HG03108 (cell line): ENCODE data around the gene TSC22D3.

ENCODE experiments used
- ATAC-seq: cut with Tn5 transposase; IDR thresholded peaks from one replicate; pipeline ENCODE4 v1.9.1; 2021; ENCODE audit warnings: moderate library complexity; ENCODE audit not compliant: unreplicated experiment

The TSC22D3 gene

DNA sequence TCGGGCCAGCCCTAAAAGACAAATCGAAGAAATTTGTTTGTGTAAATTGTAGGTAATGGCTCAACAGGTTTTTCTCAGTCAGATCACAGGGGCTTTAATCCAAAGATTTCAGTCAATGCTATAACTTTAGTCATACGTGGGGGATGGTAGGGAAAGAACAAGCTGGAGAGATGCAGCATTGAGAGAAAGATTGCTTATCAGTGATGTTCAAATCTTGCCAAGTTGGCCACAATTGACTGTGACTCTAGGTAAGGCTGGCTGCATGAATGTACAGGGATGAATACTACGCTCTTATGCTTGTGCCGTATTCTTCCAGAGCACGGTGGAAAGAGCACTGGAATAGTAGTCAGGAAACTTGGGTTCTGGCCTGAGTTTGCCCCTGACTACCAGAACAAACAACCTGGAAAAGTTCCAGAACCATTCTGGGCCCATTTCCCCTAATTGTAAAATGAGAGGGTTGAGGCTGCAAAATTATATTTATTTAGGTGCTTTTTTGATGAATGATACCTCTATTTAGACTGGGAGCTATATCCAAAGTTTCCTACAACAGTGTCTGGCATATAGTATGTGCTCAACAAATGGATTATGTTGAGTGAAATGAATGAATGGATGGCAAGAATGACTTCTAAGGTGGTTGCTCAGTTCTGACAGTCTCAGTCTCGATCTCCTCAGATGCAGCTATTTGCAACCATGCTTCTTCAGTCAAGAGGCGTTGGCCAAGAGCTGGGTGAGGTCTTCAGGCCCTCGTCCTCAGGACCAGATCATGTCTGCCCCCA, 44.4 kb downstream of the TSC22D3 start:
- no peak for ATAC-seq

DNA sequence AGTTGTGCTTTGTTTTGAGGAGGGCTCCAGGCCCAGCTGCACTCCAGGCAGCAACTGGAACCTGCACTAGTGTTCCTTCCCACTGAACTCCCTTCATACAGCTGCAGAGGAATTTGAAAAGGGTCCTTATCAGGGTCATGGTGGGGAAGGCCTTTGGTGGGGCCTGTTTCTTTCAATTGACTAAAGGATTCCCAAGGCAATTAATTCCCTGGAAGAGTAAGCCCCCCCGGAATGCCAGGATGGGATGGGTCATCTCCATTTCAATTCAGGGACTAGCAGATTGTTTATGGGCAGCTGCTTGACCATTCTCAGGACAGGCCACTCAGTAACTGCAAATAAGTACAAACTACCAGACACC, 45.3 kb downstream of the TSC22D3 start:
- ATAC-seq = no peak

DNA sequence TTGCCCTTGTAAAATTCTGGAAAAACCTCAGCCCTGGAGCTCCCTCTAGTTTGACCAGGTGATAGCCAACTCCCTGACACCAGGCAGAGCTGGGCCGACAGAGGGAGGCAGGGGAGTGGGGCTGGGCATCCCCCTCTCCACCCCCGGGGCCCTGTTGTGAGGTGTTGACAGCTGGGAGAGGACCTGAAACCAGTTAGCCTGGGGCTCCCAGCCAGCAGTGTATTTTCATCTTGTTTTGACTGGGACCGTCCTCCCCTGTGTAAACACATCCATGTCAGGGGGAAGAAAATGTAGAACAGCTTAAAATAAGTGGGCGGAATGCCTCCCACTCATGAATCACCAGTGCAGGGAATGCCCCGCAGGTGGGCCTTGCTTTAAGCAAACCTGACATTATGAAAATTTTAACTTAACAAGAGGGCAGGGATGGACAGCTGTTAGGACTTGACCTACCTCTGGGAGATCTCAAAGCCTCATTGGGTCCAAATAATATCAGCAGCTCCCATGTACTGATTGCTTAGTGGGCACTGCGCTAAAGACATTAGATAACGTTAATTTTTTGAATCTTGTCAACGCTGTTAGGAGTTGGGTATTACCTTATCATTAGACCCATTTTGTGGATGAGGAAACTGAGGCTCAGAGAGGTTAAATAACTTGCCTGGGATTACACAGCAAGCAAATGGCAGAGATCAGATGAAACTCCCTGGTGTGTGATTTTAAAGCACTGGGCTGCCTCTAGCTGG, 45.9 kb downstream of the TSC22D3 start:
- no peak for ATAC-seq

DNA sequence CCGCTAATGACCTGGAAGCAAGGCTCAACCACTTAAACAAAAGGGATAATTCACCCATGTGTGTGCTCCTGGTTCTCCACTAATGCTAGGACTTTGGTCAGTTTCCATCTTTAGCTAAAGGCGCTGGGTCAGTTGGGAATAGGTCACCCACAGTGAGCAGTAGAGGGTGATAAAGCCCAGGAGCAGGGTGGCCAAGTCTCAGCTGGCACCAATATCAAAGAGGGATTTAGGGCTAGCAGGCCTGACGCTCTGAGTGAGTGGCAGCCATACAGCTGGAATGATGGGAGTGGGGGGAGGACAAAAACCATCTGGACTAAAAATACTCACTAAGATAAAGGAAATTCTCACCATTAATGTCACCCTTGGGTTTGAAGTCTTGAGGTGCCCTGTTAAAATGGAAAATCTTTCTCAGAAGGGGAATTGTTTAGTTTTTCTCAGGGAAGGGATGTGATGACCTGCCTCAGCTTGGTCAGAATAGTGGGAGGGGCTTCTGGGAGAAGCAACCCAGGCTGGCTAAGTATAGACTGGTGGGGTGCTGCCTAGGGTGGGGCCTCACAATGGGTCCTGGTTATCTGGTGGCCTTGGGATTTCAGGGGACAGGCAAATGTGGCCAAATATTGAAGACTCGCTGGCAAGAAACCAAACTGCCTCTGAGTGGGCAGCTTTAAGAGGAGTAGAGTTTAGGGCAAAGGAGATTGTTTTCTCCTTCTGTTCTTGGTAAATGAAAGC, 47.1 kb downstream of the TSC22D3 start:
- ATAC-seq = no peak

DNA sequence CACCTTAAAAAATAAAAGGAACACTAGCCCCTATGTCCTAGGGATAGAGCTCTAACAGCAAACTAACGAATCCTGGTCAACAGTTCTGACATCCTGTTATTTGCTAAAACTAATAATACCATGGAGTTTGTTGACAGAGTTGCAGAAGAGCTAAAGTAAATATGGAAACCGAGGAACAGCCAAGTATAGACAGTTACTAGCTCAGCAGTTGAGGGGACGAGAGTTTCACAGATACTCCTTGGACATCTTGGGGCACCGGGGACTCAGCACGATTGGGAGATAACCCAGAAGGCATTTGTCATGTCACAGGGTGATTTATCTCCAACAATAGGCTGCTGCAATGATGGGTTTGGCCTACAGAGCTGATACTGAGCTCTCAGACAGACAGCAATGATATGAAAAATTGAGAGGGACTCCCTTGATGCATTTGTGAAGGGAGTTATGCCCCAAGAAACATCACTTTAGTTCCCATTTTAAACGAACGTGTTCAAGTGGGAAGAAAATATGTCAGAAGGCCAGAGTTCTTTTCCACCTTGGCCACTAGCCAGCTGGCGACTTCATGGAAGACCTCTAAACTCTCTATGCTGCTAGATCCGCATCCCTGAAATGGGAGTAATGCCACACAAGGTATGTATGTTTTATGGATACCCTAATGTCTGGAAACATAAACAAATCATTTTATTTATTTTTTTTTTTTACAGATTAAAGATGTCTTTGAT, 48.6 kb downstream of the TSC22D3 start:
- no peak for ATAC-seq

DNA sequence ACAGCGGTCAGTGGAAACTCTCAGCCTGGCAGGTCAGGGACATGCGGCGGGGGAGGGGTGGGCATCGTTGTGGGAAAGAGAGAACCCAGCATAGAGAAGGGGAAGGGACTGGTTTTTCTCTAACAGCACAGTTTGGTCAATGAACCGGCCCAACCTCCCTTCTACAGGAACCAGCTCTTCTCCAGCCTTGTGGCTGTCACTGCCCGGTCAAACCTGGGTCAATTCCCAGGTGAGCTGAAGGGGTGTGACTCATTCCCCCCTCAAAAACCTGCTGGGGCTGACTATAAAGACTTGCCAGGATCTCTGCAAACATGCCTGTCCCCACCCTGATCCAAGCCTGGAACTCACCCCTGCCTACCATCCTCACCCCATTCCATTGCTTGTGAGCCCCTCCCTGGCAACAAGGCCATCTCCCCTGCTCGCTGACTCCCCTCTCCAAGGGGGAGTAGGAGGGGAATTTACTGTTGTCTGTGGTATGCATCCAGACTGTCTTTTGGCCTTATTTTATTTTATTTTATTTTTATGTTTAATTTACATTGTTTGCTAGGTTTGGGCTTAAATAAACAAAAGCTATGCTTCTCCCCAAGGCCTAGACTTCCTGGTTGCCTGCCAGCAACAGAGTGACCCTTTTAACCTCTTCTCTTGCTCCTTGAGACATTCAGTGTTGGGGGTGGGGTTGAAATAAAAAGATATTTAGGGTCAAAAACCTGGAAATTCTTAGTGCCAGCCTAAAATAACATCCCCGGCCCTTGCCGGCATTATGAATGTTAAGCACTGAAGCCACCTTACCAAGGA, 49.6 kb downstream of the TSC22D3 start:
- ATAC-seq = no peak

DNA sequence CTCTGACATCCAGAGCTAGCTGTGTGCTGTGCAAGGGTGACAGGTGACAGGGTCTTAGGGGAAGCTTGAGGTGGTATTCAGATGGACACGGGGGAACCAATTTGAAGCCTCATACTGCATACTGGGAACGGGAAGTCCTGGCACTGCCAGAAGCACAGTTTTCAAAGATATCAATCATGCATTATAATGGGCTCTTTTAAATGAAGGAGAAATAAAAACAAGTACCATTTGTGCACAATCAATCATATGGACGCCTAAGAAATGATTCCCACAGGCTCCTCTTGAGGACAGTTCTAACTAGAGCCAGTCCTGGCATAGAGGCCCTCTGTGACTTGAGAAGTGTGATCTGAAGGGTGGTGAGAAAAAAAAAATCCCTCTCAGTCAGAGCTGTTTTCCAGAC, 50.9 kb downstream of the TSC22D3 start:
- ATAC-seq = no peak

DNA sequence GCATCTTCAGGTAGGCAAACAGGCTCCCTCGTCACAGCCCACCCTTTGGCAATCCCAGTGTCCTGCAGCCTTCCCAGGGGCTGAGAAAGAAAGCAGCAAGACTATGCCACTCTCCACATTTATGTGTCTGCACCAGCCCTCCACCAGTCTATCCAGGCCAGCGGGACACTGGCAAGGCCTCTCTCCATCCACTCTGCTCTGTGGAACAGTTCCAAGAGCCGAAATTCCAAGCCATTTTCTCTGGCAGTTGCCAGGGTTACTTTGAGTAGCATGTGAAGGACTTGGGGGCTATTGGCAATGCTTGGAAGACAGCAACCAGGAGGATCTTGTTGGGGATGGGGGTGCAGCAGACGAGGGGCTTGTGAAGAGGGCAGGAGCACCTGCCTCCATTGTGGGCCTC, 52.1 kb downstream of the TSC22D3 start:
- ATAC-seq = no peak

DNA sequence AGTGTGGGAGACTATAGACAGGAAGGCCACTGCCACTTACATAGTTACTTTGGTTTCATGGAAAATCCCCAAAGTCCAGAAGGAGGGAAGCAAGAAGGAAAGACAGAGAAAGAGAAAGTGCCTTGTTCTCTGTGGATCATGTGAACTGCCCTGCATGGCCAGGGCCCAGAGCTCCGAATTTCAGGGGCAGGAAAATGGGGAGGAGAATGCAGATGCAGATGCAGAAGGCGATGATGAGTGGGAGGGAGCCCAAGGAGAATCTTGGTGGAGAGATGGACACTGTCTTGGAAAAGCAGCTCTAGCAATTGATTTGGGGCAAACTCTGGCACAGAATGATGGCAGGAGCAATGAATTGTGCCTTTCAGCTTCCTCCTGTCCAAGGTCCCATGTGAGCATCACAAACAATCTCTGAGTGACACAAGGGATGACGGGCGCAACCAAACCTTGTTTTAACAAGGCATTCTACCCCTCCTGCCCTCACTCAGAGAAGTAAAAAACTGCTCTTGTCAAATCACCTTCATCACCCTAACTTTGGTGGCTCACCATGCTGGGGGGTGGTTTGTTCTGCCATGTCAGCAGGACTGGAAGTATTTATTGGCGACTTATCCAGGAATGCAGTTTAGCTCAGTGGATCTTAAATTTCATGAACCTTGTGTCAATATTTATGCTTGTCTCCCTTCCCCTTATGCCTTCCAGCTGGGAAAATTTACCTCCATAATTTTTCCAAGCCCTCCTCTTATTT, 53.5 kb downstream of the TSC22D3 start:
- ATAC-seq = no peak

DNA sequence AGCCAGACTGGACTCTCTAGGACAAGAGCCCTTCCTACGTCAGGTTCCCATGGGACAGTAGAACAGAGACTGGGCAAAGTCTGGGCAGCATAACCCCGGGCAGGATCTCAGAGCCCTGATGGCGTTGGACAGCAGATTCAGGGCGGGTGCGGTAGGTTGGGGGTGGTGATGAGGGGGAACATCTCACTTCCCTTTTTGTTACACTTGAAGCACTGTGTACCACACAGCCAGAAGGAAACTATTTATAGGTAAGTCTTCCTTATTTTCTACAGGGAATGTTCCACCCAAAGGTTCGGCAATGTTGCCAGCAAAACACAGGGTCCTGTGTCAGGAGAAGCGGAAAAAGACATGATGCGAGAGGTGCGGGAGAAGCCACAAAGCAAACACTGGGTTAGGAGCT, 54.3 kb downstream of the TSC22D3 start:
- ATAC-seq = peak; percentile 41

DNA sequence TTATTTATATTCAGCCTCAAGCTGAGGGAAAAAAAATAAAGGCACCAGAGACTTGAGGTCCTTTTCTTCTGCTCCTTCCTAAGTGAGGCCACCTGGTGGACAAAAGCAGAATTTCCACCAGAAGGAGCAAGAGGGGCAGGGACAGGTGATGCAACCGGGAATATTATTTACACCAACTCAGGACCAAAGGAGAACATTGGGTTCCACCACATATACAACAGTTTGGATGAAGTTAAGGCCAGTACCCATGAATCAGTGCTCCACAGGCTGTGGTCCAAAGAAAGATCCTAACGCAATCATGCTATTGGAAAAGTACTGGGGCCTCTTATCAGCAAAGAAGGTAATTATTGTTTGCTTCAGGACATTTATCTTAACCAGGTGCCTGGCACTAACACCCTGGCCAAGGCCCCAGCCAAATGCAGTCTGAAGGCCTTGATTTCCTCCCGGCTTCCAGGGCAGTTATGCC, 57.4 kb downstream of the TSC22D3 start:
- ATAC-seq = no peak

DNA sequence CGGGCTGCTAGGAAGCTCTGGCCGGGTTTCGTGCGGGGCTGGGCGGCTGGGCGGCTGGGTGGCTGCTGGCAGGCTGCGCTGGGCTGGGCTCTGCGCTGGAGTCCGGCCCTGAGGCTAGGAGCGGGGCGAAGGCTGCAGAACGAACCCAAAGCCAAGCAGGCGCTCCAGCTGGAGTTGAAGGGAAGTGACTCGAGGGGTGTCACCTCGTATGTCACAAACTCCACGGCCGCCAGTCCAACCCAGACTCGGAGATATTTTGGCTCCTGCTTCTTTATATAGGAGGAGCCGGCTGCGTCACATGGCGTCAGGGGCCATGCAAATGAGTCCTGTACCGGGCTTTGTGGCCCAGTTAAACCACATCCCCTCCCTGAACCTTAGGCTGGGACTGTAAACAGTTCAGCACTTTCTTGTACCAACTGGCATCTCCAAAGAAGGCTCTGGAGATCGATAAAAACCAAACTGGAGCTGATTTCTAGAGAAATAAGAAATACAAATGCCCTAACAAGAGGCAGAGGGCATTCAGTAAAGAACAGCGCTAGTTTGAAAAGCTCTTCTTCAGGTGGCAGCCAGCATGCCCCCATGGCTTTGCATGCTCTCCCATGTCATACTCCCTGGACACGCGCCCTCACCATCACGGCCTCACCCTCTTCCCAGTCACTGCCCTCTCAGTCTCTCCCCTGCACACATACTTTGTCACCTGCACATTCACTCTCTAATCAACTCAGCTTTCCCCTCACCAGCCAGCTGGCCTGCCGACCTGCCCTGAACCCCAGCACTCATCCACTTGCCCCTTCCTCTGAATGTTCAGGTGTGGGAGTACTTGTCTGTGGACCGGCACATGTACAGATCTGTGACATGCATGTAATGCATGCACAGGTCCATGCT, 58.5 kb downstream of the TSC22D3 start:
- ATAC-seq = peak; percentile 73

DNA sequence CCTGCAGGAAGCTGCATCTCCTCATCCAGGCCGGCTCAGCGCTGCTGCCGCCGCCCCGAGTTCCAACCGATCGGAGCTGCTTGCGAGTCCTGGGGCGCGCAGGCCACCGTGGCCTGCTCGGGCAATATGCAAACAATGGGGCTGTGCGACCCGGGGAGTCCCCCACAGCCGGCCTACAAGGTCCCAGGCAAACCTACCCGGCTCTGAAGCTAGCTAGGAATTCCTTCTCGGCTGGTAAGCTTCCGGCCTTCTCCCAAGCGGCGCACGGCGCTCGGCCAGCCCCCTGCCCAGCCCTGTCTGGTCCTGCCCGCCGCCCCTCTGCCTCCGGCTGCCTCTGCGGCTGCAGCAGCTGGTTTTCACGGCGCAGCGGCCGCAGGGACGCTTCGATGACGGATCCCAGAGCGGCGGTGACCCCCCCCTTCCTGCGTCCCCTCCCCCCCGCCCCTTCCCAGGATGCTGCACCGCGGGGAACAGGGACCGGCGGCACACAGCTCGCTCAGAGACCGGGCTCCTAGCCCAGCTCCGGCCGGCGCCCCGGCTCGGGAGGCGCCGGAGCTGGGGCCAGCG, 59.4 kb downstream of the TSC22D3 start:
- no peak for ATAC-seq

DNA sequence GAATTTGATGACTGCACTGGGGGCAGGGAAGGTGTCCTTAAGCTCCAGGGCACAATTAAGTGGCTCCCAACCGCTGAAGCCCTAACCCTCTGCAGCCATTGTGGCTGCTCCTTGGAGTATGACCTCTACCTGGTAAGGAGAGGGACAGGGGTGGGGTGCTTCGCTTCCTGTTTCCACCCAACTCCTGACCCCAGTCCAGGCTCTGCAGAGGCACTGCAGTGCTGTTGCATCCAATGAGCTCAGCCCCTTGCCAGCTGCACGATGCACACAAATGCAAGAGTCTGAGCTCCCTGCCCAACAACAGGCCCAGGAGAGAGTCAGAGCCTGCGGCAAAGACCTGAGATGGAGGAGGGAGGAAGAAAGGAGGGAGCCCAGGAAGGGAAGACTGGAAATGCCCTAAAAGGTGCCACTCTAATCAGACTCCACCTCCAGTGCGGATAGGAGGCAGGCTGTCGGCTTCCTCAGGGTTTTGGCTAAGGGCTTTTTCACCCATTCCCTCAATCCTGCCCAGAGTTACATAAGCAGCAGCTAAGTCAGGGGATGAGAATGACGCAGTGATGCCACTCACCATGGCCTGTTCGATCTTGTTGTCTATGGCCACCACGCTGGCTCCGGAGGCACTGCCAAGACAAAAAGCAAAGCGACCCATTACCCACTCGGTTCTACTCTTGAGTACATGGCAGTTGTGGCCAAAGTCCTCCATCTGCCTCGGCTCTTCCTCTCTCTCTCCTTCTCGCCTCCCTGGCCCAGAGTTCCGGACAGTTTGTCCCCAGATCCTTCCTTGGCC, 60.1 kb downstream of the TSC22D3 start:
- ATAC-seq = no peak

DNA sequence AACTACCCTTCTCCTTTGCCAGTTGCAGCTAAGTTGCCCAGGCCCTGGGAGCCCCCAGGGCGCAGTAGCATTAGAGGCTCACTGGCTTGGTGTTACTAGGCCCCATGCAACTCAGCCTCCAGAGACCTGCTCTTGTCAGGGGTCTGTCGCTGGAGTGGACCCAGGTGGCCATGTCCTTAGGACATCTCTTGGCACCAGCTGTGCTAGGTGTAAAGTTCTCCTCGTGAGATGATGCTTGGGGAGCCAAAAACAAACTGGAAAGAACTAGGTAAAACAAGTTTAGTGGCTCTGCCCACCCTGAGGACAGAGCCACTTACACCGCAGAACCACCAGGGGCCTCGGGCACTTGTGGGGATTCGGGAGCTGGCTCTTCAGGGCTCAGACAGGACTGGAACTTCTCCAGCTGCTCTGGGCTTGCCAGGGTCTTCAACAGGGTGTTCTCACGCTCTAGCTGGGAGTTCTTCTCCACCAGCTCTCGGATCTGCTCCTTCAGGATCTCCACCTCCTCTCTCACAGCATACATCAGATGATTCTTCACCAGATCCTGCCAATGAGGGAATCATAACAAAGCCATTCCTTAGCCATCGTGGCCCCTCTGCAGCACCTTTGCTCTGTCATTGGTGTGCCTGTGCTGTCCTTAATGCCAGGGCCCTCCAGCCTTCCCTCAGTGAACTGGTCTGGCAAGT, 61.2 kb downstream of the TSC22D3 start:
- ATAC-seq = no peak

DNA sequence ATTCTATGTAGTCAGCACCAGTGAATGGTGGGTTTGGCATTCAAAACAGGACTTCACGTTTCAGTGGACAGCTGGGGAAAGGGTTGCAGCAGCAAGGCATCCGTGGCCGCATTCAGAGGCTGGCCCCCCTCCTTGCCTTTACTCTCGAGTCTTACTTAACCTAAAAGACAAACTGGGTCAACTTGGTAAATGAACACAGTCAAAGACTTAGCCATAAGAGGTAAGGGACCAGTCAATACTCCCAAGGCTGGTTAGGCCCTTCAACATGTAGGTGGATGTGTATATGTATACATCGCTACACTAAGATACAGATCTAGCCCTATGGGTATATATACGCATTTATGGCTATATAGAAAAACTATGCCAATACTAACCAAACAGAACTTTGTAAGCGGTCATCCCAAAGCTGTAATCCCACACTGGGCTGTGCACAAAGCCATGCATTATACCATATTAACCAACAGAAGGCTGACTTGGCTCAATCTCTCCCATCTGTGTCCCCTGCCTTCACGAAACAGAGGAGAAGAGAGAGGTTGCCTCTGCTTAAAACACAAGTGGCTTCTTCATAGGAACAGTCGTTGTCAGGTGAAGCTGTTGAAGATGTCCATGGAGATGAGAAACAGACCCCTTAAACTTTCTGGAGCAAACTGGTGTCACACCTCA, 61.9 kb downstream of the TSC22D3 start:
- ATAC-seq = no peak

DNA sequence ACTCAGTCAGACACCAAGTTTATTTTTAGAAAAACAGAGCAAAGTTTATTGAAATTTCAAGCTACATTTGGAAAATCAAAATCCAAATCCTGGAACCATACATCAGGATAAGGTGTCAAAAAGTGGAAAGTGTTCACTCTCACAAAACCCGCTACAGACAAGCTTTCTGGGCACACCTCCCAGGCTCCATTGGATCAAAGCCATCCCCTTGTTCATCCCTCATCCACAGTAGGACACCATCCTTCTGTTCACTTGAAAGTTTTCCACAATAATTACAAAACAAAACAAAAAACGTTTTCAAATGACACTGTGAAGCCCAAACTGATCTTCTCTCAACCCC, 62.4 kb downstream of the TSC22D3 start:
- no peak for ATAC-seq
